Measurements from ENCODE around the gene SLC30A2.

Gene SLC30A2

DNA sequence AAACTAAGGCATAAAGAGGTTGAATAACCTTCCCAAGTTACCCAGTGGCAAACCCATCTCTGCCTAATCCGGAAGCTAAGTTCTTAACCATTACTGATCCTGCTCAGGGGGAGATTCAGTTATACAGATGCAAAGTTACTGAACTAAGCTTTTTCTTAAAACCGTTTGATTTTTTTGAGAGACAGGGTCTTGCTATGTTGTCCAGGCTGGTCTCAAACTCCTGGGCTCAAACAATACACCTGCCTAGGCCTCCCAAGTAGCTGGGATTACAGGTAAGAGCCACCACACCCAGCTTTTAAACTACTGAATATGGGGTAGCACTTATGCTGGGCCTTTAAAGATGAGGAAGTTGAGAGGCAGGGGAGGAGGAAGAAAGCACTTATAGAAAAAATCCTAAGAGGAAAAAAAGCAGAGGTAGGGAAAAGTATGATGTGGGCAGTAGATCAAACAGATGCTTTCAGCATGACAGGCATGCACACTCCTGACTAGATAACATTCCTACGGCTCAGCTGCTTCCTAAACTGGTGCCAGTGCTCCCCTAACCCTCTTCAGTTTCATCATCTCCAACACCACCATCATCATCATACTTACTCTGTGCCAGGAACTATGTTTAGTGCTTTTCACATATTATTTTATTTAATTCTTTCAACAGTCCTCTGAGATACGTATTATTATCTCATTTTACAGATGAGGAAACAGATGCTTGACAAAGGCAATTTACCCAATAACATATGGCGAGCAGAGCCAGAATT, 53.8 kb downstream of the SLC30A2 start:
- no peak overlapping the region for H3K27ac ChIP-seq (ENCODE audit: low read length)
- H3K27me3 ChIP-seq (ENCODE audit: low read depth, low read length), result no peaks in the 10 kb centered on the region
- H3K36me3 ChIP-seq (ENCODE audit: control insufficient read depth in 1 of 2, insufficient read depth in 2 of 2, low read length in 2 of 2), result peaks cover 6 to 13% of the 10 kb centered on the region in 2 donors
- peaks cover 5 to 7% of the 10 kb centered on the region in 2 donors for H3K4me1 ChIP-seq (ENCODE audit: control insufficient read depth in 1 of 2, insufficient read depth in 2 of 2, low read length in 2 of 2)
- no peak overlapping the region for H3K4me3 ChIP-seq (ENCODE audit: low read depth in 1 of 2, low read length in 2 of 2)
- H3K9me3 ChIP-seq (ENCODE audit: control insufficient read depth in 1 of 2, low read length in 2 of 2), result no peaks in the 10 kb centered on the region

DNA sequence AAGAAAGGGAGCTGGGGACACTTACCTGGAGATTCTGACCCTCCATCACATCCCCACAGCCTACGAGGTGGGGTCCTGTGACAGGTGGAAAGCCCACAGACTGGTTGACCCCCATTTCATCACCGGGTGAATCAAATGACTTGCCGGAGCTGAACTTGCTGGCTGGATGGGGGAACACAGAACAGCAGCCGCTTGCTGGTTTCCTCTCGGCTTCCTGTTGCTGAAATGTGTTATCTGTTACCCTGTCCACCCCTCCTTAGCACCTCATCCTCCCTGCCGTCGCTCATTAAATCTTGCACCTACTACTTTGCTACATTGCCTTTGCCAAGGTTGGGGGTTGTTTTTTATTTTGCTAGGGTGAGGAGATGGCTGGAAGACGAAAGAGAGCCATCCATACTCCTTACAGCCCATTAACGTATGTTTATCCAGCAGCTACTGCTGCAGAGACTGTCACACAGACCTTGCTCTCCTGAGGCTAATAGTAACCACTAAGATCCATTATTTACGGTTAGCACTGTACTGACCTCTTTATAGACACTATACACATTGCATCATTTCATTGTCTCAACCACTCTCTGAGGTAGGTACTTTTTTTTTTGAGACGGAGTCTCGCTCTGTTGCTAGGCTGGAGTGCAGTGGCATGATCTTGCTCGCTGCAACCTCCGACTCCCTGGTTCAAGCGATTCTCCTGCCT, 55.1 kb downstream of the SLC30A2 start:
- Histone ChIP-seq H3K9me3 (ENCODE audit: control insufficient read depth in 1 of 2, low read length in 2 of 2) (no peaks in the 10 kb centered on the region), H3K27me3 (ENCODE audit: low read depth, low read length) (no peaks in the 10 kb centered on the region), H3K4me1 (ENCODE audit: control insufficient read depth in 1 of 2, insufficient read depth in 2 of 2, low read length in 2 of 2) (no peaks in the 10 kb centered on the region), H3K36me3 (ENCODE audit: control insufficient read depth in 1 of 2, insufficient read depth in 2 of 2, low read length in 2 of 2) (peaks cover 9 to 13% of the 10 kb centered on the region in 2 donors), H3K27ac (ENCODE audit: low read length) (no peak overlapping the region), H3K4me3 (ENCODE audit: low read depth in 1 of 2, low read length in 2 of 2) (no peak overlapping the region)

DNA sequence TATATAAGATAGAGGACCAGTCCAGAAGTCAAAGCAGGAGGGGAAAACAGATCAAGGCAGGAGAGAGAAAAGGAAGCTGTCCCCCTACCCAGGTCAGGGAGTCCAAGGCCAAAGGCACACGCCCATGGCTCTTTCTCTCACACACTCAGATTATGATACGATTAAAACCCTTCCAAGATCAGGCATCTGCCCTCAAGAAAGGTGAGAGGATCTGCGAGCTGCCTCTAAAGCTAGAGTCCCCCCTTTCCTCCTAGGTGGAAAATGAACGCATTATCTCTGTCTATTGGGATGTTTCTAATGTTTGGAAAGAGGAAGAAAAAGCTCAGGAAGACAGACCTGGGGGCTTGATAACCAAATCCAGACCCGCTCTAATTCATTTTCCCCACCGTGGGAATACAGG, 55.7 kb downstream of the SLC30A2 start:
- Histone ChIP-seq H3K36me3 (ENCODE audit: control insufficient read depth in 1 of 2, insufficient read depth in 2 of 2, low read length in 2 of 2) (peaks cover 15 to 19% of the 10 kb centered on the region in 2 donors), H3K27me3 (ENCODE audit: low read depth, low read length) (no peaks in the 10 kb centered on the region), H3K9me3 (ENCODE audit: control insufficient read depth in 1 of 2, low read length in 2 of 2) (no peaks in the 10 kb centered on the region), H3K27ac (ENCODE audit: low read length) (no peak overlapping the region), H3K4me1 (ENCODE audit: control insufficient read depth in 1 of 2, insufficient read depth in 2 of 2, low read length in 2 of 2) (no peaks in the 10 kb centered on the region), H3K4me3 (ENCODE audit: low read depth in 1 of 2, low read length in 2 of 2) (no peak overlapping the region)

DNA sequence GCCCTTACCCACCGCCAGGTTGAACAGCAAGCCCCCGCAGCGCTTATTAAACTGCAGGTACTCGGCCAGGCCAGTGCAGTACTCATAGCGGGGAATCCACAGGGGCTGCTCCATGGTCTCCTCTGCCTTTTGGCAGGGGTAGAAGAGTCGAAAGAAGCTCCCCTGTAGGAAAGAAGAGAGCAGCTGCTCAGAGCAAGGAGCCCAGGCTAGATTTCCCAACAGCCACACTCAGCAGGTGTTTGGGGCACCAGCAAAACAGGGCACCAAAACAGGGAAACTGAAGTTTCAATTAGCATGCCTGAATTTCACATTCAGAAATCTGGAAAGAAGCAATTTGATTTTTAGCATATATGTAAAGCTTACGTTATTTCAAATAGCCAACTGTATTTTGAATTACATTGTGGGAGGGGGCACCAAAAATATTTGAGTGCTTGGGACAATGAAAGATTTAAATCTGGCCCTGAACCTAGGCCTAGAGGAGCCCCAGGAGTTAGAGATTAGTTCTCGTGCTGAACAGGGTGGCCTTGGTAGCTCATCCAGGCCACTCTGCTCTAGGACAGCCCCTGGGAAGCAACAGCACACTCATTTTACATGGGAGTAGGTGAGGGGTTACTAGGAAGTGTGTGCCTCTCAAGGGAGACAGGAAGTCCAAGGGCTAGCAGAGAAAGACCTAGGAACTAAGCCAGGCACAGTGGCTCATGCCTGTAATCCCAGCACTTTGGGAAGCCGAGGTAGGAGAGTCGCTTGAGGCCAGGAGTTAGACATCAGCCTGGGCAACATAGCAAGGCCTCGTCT, 56.3 kb downstream of the SLC30A2 start:
- Histone ChIP-seq H3K4me1 (ENCODE audit: control insufficient read depth in 1 of 2, insufficient read depth in 2 of 2, low read length in 2 of 2) (no peaks in the 10 kb centered on the region), H3K4me3 (ENCODE audit: low read depth in 1 of 2, low read length in 2 of 2) (no peak overlapping the region), H3K27me3 (ENCODE audit: low read depth, low read length) (no peaks in the 10 kb centered on the region), H3K27ac (ENCODE audit: low read length) (no peak overlapping the region), H3K36me3 (ENCODE audit: control insufficient read depth in 1 of 2, insufficient read depth in 2 of 2, low read length in 2 of 2) (peaks cover 19 to 21% of the 10 kb centered on the region in 2 donors), H3K9me3 (ENCODE audit: control insufficient read depth in 1 of 2, low read length in 2 of 2) (no peaks in the 10 kb centered on the region)

DNA sequence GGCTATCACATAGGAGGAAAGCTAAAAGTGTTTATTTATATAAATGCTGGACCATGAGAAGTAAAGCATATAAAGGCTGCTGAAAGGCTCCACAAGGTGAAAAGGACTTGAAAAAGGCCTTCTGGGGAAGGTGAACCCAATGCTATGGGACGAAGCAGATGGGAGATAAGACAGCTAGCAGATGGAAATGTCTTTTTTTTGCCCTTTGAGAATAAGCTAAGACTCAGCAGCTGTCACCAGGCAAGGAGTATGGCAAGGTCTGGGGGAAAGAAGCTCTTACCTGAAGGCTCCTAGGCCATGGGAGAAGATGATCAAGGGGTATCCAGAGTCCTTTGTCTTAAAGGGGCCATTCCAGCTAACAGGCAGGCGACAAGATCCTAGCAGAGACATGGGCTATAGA, 58.0 kb downstream of the SLC30A2 start:
- Histone ChIP-seq H3K4me3 (ENCODE audit: low read depth in 1 of 2, low read length in 2 of 2) (no peak overlapping the region), H3K36me3 (ENCODE audit: control insufficient read depth in 1 of 2, insufficient read depth in 2 of 2, low read length in 2 of 2) (peaks cover 30 to 37% of the 10 kb centered on the region in 2 donors), H3K9me3 (ENCODE audit: control insufficient read depth in 1 of 2, low read length in 2 of 2) (no peaks in the 10 kb centered on the region), H3K27ac (ENCODE audit: low read length) (no peak overlapping the region), H3K27me3 (ENCODE audit: low read depth, low read length) (no peaks in the 10 kb centered on the region), H3K4me1 (ENCODE audit: control insufficient read depth in 1 of 2, insufficient read depth in 2 of 2, low read length in 2 of 2) (no peaks in the 10 kb centered on the region)
